ENCODE measurements around the gene LHX4. TPM values are rescaled to one million over a fixed set of nuclear protein-coding genes. Genes with fewer than 3 reads are reported as not detected.

LHX4 gene
- total and polyA plus RNA-seq, 10 of the 15 experiments (the other 5 are each of a cell fraction or from before 2014, with no cell fraction given) = 0.05 to 0.80 (median 0.32) TPM; not detected in 6

DNA sequence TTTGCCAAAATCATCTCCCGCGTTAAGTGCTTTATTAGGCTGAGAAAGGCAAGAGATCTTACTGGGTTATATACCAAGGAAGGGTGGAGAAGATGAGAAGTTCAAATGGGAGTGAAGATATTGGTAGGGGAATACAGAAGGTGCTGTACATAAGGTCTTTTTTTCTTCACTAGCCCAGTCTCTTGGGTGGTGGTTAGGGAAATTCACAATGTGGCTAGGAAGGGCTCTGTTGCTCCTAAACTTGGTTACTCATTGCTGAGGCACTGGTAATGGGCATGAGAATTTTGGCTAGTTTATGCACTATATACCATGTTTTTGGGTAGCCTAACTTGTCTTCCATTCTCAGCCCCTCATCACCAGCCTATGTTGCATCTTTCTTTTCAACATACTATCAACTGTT is 50.6 kb downstream of the LHX4 start:
- no peak overlapping the region for H3K9ac ChIP-seq (ENCODE audit: control insufficient read depth, insufficient read depth, low read length)
- H3K4me2 ChIP-seq (ENCODE audit: control insufficient read depth, insufficient read depth) = no peak overlapping the region
- CTCF ChIA-PET = interaction anchor here (1.9 kb wide), 1 partner anchor 9 kb away, joined by 4 read pairs; no protein-coding TSS in a partner anchor
- SMC1A ChIA-PET (ENCODE audit: uncharacterized antibody, unreplicated experiment) = interaction anchor here (1.2 to 1.8 kb wide), 2 partner anchors 10 kb away, joined by 3 to 6 read pairs; no protein-coding TSS in a partner anchor
- no peaks in the 10 kb centered on the region; the same call in 1 of the 2 replicates for H3K4me1 ChIP-seq (ENCODE audit: control insufficient read depth, insufficient read depth, low read length)
- H3K79me2 ChIP-seq (ENCODE audit: control insufficient read depth, insufficient read depth, low read length) = no peaks in the 10 kb centered on the region
- ATAC-seq (peak; percentile 79), DNase-seq (ENCODE audit: low read depth, low spot score) (peak; percentile 28), FAIRE-seq (no peak)
- no peaks in the 10 kb centered on the region for H4K20me1 ChIP-seq (ENCODE audit: control insufficient read depth, insufficient read depth)
- POLR2A ChIA-PET = interaction anchor here (0.6 kb wide), 1 partner anchor 190 kb away, joined by 4 read pairs; no protein-coding TSS in a partner anchor
- no peaks in the 10 kb centered on the region for H3K9me3 ChIP-seq (replicated peaks; ENCODE audit: control insufficient read depth, insufficient read depth, low read length)
- H3K36me3 ChIP-seq (ENCODE audit: control insufficient read depth in 2 of 2, insufficient read depth in 2 of 2, low read length in 1 of 2) = peaks cover 0 to 2% of the 10 kb centered on the region in 2 experiments; a peak in 2 of 4 replicates
- H3K27ac ChIP-seq (ENCODE audit: control insufficient read depth, insufficient read depth) = no peak overlapping the region
- no peak overlapping the region for H3K4me3 ChIP-seq
- TF ChIP-seq IKZF2 (IDR thresholded peaks at IDR 0.05) = 0 out of 4 replicates have a peak, but pooled peaks of 1 of the 2 experiments have one; percentile 17
- TF ChIP-seq ZNF384 (IDR thresholded peaks at IDR 0.05; ENCODE audit: borderline replicate concordance, low read depth, low read length) = no peak
- TF ChIP-seq, protein P1, sequence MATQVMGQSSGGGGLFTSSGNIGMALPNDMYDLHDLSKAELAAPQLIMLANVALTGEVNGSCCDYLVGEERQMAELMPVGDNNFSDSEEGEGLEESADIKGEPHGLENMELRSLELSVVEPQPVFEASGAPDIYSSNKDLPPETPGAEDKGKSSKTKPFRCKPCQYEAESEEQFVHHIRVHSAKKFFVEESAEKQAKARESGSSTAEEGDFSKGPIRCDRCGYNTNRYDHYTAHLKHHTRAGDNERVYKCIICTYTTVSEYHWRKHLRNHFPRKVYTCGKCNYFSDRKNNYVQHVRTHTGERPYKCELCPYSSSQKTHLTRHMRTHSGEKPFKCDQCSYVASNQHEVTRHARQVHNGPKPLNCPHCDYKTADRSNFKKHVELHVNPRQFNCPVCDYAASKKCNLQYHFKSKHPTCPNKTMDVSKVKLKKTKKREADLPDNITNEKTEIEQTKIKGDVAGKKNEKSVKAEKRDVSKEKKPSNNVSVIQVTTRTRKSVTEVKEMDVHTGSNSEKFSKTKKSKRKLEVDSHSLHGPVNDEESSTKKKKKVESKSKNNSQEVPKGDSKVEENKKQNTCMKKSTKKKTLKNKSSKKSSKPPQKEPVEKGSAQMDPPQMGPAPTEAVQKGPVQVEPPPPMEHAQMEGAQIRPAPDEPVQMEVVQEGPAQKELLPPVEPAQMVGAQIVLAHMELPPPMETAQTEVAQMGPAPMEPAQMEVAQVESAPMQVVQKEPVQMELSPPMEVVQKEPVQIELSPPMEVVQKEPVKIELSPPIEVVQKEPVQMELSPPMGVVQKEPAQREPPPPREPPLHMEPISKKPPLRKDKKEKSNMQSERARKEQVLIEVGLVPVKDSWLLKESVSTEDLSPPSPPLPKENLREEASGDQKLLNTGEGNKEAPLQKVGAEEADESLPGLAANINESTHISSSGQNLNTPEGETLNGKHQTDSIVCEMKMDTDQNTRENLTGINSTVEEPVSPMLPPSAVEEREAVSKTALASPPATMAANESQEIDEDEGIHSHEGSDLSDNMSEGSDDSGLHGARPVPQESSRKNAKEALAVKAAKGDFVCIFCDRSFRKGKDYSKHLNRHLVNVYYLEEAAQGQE (IDR thresholded peaks at IDR 0.05; ENCODE audit: low read depth, low read length) = no peak
- WGBS (ENCODE audit: insufficient coverage, insufficient replicate concordance, low lambda C conversion rate, missing lambda C conversion rate) = 89% methylated on average over 2 of the region's 2 CpGs
- no peak overlapping the region for H2AFZ ChIP-seq (ENCODE audit: control insufficient read depth, low read depth, low read length)
- no TSS peak for BruUV-seq (replicated peaks)
- no peaks in the 10 kb centered on the region for H3K27me3 ChIP-seq (replicated peaks in 1 of 2; ENCODE audit: control insufficient read depth in 2 of 2, insufficient read depth in 2 of 2, low read length in 1 of 2)
- intact Hi-C loops (cut with micrococcal nuclease; ENCODE audit: unreplicated experiment) = no loop called here
- in situ Hi-C loops (cut with MboI) = no loop called here
- RAD21 ChIA-PET (ENCODE audit: unreplicated experiment) = no interaction called here
